Measurements from ENCODE around the gene HYCC1. TPM values are rescaled to one million over a fixed set of nuclear protein-coding genes. Genes with fewer than 3 reads are reported as not detected.

HYCC1 gene
- total RNA-seq, 4 donors from 2014 or later: 3.6 to 13.4 (median 10.2) TPM

DNA sequence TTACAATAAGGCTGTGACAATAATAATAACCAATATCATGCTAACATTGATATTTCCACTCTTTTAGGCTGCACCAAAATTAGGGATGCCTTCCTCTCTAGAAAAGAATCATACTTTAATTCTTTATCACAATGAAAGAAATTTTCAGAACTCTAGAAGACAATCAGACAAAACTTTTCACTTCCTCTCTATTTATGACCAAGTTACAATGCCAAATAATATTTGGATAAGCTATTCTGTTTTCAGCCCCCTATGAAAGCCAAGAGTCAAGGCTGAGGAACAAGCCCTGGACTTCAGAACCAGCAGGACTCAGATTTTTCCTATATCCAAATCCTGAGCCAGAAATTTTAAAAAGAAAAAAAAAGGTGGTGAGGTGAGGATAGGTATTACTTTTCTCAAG, 4.6 kb downstream of the HYCC1 start:
- DNase-seq (ENCODE audit: low spot score in 2 of 2): no peak
- no peak overlapping the region for H3K4me3 ChIP-seq (ENCODE audit: low read depth, poor library complexity, severe bottlenecking)
- TF ChIP-seq POLR2A (IDR thresholded peaks at IDR 0.05): no peak
- TF ChIP-seq, protein P1, sequence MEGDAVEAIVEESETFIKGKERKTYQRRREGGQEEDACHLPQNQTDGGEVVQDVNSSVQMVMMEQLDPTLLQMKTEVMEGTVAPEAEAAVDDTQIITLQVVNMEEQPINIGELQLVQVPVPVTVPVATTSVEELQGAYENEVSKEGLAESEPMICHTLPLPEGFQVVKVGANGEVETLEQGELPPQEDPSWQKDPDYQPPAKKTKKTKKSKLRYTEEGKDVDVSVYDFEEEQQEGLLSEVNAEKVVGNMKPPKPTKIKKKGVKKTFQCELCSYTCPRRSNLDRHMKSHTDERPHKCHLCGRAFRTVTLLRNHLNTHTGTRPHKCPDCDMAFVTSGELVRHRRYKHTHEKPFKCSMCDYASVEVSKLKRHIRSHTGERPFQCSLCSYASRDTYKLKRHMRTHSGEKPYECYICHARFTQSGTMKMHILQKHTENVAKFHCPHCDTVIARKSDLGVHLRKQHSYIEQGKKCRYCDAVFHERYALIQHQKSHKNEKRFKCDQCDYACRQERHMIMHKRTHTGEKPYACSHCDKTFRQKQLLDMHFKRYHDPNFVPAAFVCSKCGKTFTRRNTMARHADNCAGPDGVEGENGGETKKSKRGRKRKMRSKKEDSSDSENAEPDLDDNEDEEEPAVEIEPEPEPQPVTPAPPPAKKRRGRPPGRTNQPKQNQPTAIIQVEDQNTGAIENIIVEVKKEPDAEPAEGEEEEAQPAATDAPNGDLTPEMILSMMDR (IDR thresholded peaks at IDR 0.05): no peak
- intact Hi-C loops (cut with DNase I; ENCODE audit: low total_unique reads): no loop called here

DNA sequence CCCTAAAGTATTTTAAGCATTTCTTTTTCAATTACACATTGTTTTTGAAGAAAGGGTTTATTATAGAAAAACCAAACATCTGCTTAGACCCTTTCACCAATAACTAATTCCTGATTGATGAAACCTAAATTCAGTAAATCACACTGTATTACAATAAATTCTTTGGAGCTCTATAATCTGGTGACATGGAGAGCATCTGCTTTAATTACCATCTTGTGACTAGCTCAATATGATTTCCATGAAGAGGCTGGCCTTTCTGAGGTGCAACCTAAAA, 9.7 kb downstream of the HYCC1 start:
- DNase-seq (ENCODE audit: low spot score in 2 of 2): no peak

DNA sequence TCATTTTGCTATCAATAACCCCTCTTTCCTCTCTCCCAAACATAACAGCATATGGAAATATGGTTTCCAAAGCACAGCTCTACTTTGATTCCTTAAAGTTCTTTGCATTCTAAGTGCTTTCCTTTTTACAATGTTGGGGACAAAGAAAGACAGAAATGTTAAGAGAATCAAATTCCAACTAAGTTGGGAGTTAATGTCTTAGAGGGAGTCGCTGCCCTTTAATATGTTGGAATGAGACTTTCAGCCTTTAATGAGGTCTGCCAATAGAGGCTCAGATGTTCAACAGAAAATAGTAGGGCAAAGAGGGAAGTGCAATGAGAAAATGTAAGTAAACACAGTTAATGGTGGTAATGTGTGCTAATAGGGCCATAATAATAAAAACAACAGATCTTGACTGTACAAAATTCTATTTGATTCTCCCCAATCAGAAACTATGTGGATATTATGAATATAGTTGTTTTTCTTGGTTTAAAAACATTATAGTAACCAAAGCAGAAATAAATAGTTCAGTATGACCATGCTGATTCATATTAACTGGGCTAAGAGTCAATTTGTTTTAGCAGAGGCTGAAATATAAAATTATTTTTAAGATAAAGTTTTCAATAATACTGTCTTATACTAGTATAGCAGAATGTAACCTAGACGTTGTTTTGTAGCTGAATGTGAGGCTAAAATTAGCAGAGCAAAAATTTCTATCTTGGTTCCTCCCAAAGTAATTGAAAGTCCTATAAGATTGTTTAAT, 10.3 kb downstream of the HYCC1 start:
- TF ChIP-seq, protein P1 (IDR thresholded peaks at IDR 0.05): no peak
- no peak for TF ChIP-seq POLR2A (IDR thresholded peaks at IDR 0.05)
- 42 to 51% methylated on average over 2 of the region's 2 CpGs for WGBS, 2 donors

More for the DNA sequence above, 9.7 kb downstream of the HYCC1 start:
- TF ChIP-seq POLR2A (IDR thresholded peaks at IDR 0.05): no peak
- TF ChIP-seq, protein P1 (IDR thresholded peaks at IDR 0.05): no peak
- intact Hi-C loops (cut with DNase I; ENCODE audit: low total_unique reads): no loop called here
- no peak overlapping the region for H3K4me3 ChIP-seq (ENCODE audit: low read depth, poor library complexity, severe bottlenecking)

DNA sequence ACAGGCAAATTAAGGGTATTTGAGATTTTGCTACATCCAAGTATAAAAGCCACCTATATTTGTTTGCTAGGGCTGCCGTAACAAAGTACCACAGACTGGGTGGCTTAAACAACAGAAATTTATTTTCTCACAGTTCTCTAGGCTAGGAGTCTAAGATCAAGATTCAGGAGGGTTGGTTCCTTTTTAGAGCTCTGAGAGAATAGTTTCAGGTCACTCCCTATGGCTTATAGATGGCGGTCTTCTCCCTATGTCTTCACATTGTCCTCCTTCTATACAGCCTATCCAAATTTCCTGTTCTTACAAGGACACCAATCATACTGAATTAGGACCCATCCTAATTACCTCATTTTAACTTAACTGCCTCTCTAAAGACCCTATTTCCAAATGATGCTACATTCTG, 11.2 kb downstream of the HYCC1 start:
- 94 to 98% methylated on average over 2 of the region's 2 CpGs for WGBS, 2 donors
- intact Hi-C loops (cut with DNase I; ENCODE audit: low total_unique reads): no loop called here
- no peak overlapping the region for H3K4me3 ChIP-seq (ENCODE audit: low read depth, poor library complexity, severe bottlenecking)
- TF ChIP-seq, protein P1 (IDR thresholded peaks at IDR 0.05): no peak
- TF ChIP-seq POLR2A (IDR thresholded peaks at IDR 0.05): no peak
- no peak for DNase-seq (ENCODE audit: low spot score in 2 of 2)

More for the DNA sequence above, 10.3 kb downstream of the HYCC1 start:
- no peak for DNase-seq (ENCODE audit: low spot score in 2 of 2)
- no peak overlapping the region for H3K4me3 ChIP-seq (ENCODE audit: low read depth, poor library complexity, severe bottlenecking)
- intact Hi-C loops (cut with DNase I; ENCODE audit: low total_unique reads): no loop called here

DNA sequence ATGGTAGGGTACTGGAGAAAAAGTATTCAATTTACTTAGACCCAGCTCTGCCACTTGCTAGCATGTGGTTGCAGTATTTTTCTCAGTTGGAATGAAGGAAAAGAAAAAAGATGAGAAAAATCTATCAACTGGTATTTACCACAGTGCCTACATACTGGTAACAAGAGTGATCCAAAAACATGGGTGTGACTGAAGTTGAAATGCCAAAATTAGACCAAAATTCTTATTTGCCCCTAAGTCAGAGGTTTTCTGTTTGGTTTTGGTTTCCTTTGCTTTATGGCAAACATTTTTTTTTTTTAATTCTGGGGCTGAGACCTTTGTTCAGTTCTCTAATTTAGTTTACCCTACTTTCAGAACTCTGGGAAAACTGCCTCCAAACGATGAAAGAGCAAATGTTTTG, 12.3 kb downstream of the HYCC1 start:
- 60 to 61% methylated on average over 1 of the region's 1 CpG for WGBS, 2 donors
- no peak overlapping the region for H3K4me3 ChIP-seq (ENCODE audit: low read depth, poor library complexity, severe bottlenecking)
- no peak for DNase-seq (ENCODE audit: low spot score in 2 of 2)
- no peak for TF ChIP-seq POLR2A (IDR thresholded peaks at IDR 0.05)
- TF ChIP-seq, protein P1 (IDR thresholded peaks at IDR 0.05): no peak
- intact Hi-C loops (cut with DNase I; ENCODE audit: low total_unique reads): no loop called here

All from lower leg skin (tissue), 4 donors.